GM23338 (cell line): ENCODE measurements around the gene RILPL1. TPM values are rescaled to one million over a fixed set of nuclear protein-coding genes. Genes with fewer than 3 reads are reported as not detected.

ENCODE experiments used
- ATAC-seq: fragments of 200-7000 bp; cut with Tn5 transposase; 3 replicates; pipeline ENCODE4 v1.9.1; 2020
- DNase-seq: peaks from one replicate; pipeline ENCODE4 v3.0.0-alpha.2; 2015; ENCODE audit warnings: low spot score
- H2AFZ ChIP-seq: fragments of 200-600 bp; sonication (generic); 2 replicates; pipeline ENCODE4 v1.8.0; 2016; ENCODE audit warnings: antibody characterized with exemption, mild to moderate bottlenecking, moderate library complexity
- H3F3A ChIP-seq: fragments of 200-600 bp; sonication (generic); replicated peaks from 2 replicates; pipeline ENCODE4 v1.8.0; 2017; ENCODE audit warnings: antibody characterized with exemption, mixed run types, low read depth
- H3K27ac ChIP-seq: fragments of 200-600 bp; sonication (generic); 2 replicates; pipeline ENCODE4 v1.6.1; 2016; ENCODE audit warnings: low read depth
- H3K27me3 ChIP-seq: fragments of 200-600 bp; sonication (generic); 2 replicates; pipeline ENCODE4 v1.8.0; 2016; ENCODE audit warnings: mild to moderate bottlenecking, mixed run types, moderate library complexity; ENCODE audit not compliant: insufficient read depth
- H3K36me3 ChIP-seq: fragments of 200-600 bp; sonication (generic); 2 replicates; pipeline ENCODE4 v1.8.0; 2016; ENCODE audit warnings: mild to moderate bottlenecking; ENCODE audit not compliant: insufficient read depth
- H3K4me1 ChIP-seq: fragments of 200-600 bp; sonication (generic); 2 replicates; pipeline ENCODE4 v1.8.0; 2016; ENCODE audit warnings: mild to moderate bottlenecking, moderate library complexity; ENCODE audit not compliant: insufficient read depth
- H3K4me2 ChIP-seq: fragments of 200-600 bp; sonication (generic); 2 replicates; pipeline ENCODE4 v1.7.1; 2017; ENCODE audit warnings: mixed run types
- H3K4me3 ChIP-seq: fragments of 200-600 bp; sonication (generic); 2 replicates; pipeline ENCODE4 v1.6.1; 2016; ENCODE audit warnings: mixed run types
- H3K79me2 ChIP-seq: fragments of 200-600 bp; sonication (generic); replicated peaks from 2 replicates; pipeline ENCODE4 v1.8.0; 2017; ENCODE audit warnings: mild to moderate bottlenecking; ENCODE audit not compliant: insufficient read depth
- H3K9me2 ChIP-seq: fragments of 200-600 bp; sonication (generic); 2 replicates; pipeline ENCODE4 v1.8.0; 2017; ENCODE audit not compliant: insufficient read depth
- H4K20me1 ChIP-seq: fragments of 200-600 bp; sonication (generic); replicated peaks from 2 replicates; pipeline ENCODE4 v1.8.0; 2017; ENCODE audit warnings: mild to moderate bottlenecking; ENCODE audit not compliant: insufficient read depth
- H3K27ac Mint-ChIP-seq: 2 replicates; pipeline ENCODE4 v1.8.0; 2020; ENCODE audit warnings: inconsistent platforms, mild to moderate bottlenecking, moderate library complexity, mixed read lengths
- H3K27me3 Mint-ChIP-seq: 3 replicates; pipeline ENCODE4 v1.8.0; 2022; ENCODE audit warnings: low read depth, mild to moderate bottlenecking, moderate library complexity, mixed read lengths, inconsistent platforms; ENCODE audit not compliant: insufficient read depth, poor library complexity
- H3K36me3 Mint-ChIP-seq: 3 replicates; pipeline ENCODE4 v1.8.0; 2021; ENCODE audit warnings: low read depth, mild to moderate bottlenecking, inconsistent platforms, moderate library complexity, mixed read lengths
- H3K4me1 Mint-ChIP-seq: 3 replicates; pipeline ENCODE4 v1.8.0; 2020; ENCODE audit warnings: mild to moderate bottlenecking, inconsistent platforms, mixed read lengths
- H3K4me3 Mint-ChIP-seq: 3 replicates; pipeline ENCODE4 v1.8.0; 2021; ENCODE audit warnings: moderate library complexity, mild to moderate bottlenecking, inconsistent platforms, mixed read lengths
- H3K9me3 Mint-ChIP-seq: 3 replicates; pipeline ENCODE4 v1.8.0; 2020; ENCODE audit warnings: moderate library complexity, mild to moderate bottlenecking, inconsistent platforms, mixed read lengths
- CREB1 ChIP-seq: fragments of 250-450 bp; sonication (Bioruptor Pico); IDR thresholded peaks from 2 replicates; pipeline ENCODE4 v1.5.0; 2020; ENCODE audit warnings: low read depth, mild to moderate bottlenecking, moderate library complexity
- CTCF ChIP-seq, 2 experiments: fragments of 200-600 bp in 1 of 2; sonication (generic) in 1 of 2; conservative IDR thresholded peaks; 2 replicates each; pipeline versions ENCODE4 v1.5.1 to v1.6.1; 2016 to 2017; ENCODE audit warnings: antibody characterized with exemption in 2 of 2, low read depth in 2 of 2, mild to moderate bottlenecking in 2 of 2, moderate library complexity in 1 of 2
- ETS1 ChIP-seq: IDR thresholded peaks from 2 replicates; pipeline ENCODE4 v1.6.1; 2016; ENCODE audit warnings: antibody characterized with exemption
- EZH2 ChIP-seq: fragments of 200-600 bp; sonication (generic); IDR thresholded peaks from one replicate; pipeline ENCODE4 v1.8.0; 2017; ENCODE audit warnings: antibody characterized with exemption, mild to moderate bottlenecking, low read depth; ENCODE audit not compliant: unreplicated experiment
- EZH2phosphoT487 ChIP-seq: fragments of 200-600 bp; sonication (generic); IDR thresholded peaks from one replicate; pipeline ENCODE4 v1.8.1; 2018; ENCODE audit warnings: antibody characterized with exemption; ENCODE audit not compliant: unreplicated experiment
- JUNB ChIP-seq: IDR thresholded peaks from one replicate; pipeline ENCODE4 v1.6.1; 2016; ENCODE audit warnings: antibody characterized with exemption; ENCODE audit not compliant: unreplicated experiment
- NANOG ChIP-seq: IDR thresholded peaks from 2 replicates; pipeline ENCODE4 v1.6.1; 2016; ENCODE audit warnings: antibody characterized with exemption, borderline replicate concordance
- POLR2AphosphoS5 ChIP-seq: IDR thresholded peaks from 2 replicates; pipeline ENCODE4 v1.6.1; 2016; ENCODE audit warnings: antibody characterized with exemption, low read depth
- REST ChIP-seq: IDR thresholded peaks from one replicate; pipeline ENCODE4 v1.6.1; 2018; ENCODE audit warnings: antibody characterized with exemption; ENCODE audit not compliant: unreplicated experiment
- STAT1 ChIP-seq: IDR thresholded peaks from one replicate; pipeline ENCODE4 v1.6.1; 2016; ENCODE audit warnings: antibody characterized with exemption; ENCODE audit not compliant: unreplicated experiment
- ZNF114 ChIP-seq: fragments of 250-450 bp; sonication (Bioruptor Pico); IDR thresholded peaks from 2 replicates; pipeline ENCODE4 v1.5.0; 2020; ENCODE audit warnings: mild to moderate bottlenecking, moderate library complexity
- ZNF331 ChIP-seq: fragments of 250-450 bp; sonication (Bioruptor Pico); IDR thresholded peaks from 2 replicates; pipeline ENCODE4 v1.5.0; 2020; ENCODE audit warnings: low read depth, mild to moderate bottlenecking, moderate library complexity
- ZNF462 ChIP-seq: fragments of 250-450 bp; sonication (Bioruptor Pico); IDR thresholded peaks from 2 replicates; pipeline ENCODE4 v1.5.0; 2020; ENCODE audit warnings: mild to moderate bottlenecking, moderate library complexity
- polyA plus RNA-seq: library from polyadenylated mRNA; unstranded; fragments of >200 nt; fragmentation: Nextera tagmentation; extraction: Ambion mirVana; gene quantifications from 2 replicates; pipeline ENCODE4 v1.2.1, GENCODE V29; 2016
- total RNA-seq: library from RNA; depleted of rRNA; stranded (reverse); fragments of >200 nt; shearing (Covaris generic); gene quantifications from 2 replicates; pipeline ENCODE4 v1.2.3, GENCODE V29; 2014

Gene RILPL1
- total and polyA plus RNA-seq, 2 experiments from 2014 or later = 3.9 to 7.9 TPM

- Histone ChIP-seq H3F3A (no peaks in the 10 kb centered on the region), H3K27me3 (no peaks in the 10 kb centered on the region), H3K79me2 (no peaks in the 10 kb centered on the region), H3K4me1 (no peaks in the 10 kb centered on the region), H3K9me2 (no peaks in the 10 kb centered on the region), H3K36me3 (no peaks in the 10 kb centered on the region), H4K20me1 (peaks cover 3% of the 10 kb centered on the region; the same call in 1 of the 2 replicates), H3K4me2 (no peak overlapping the region), H3K4me3 (no peak overlapping the region), H2AFZ (no peak overlapping the region), H3K27ac (no peak overlapping the region)
- DNase-seq (no peak), ATAC-seq (no peak)
- TF ChIP-seq ZNF331 (no peak), ETS1 (no peak), NANOG (no peak), ZNF462 (CRISPR knock-in tag) (no peak), STAT1 (no peak), ZNF114 (CRISPR knock-in tag) (no peak), CREB1 (CRISPR knock-in tag) (no peak), REST (no peak), EZH2phosphoT487 (no peak), POLR2AphosphoS5 (no peak), EZH2 (no peak), CTCF (conservative IDR thresholded peaks at IDR 0.05; ENCODE audit: low read depth in 2 of 2) (no peak), JUNB (no peak)
- H3K27ac Mint-ChIP-seq = no peak overlapping the region
- no peaks in the 10 kb centered on the region for H3K9me3 Mint-ChIP-seq
- no peak overlapping the region for H3K4me3 Mint-ChIP-seq
- peaks cover 27% of the 10 kb centered on the region for H3K36me3 Mint-ChIP-seq
- peaks cover 2% of the 10 kb centered on the region for H3K27me3 Mint-ChIP-seq
- peaks cover 6% of the 10 kb centered on the region; the same call in 2 of the 3 replicates for H3K4me1 Mint-ChIP-seq
These were observed 12.7 kb downstream of the RILPL1 start for GRCh38 chr12:123520567-123521474.
